Caco-2 (cell line): Measurements from ENCODE around the gene PLXDC1. TPM values are rescaled to one million over a fixed set of nuclear protein-coding genes. Genes with fewer than 3 reads are reported as not detected.
A peak's percentile ranks its signal among the peaks of the same experiment; 100 is the strongest.

Source experiments
- BruUV-seq: library from RNA; stranded (reverse); fragments of 400-500 nt; replicated peaks from 2 replicates; lab custom pipeline; 2021; lab: Mats Ljungman, UMichigan
- CTCF ChIA-PET: fragments of 300-600 bp; sonication (Branson Sonifier 250); formaldehyde crosslinking; loops from one replicate; lab custom pipeline; 2022; ENCODE audit warnings: antibody characterized with exemption; lab: Charles Lee
- POLR2A ChIA-PET: fragments of 300-600 bp; sonication (Branson Sonifier 250); formaldehyde crosslinking; loops from one replicate; lab custom pipeline; 2022; ENCODE audit warnings: antibody characterized with exemption; lab: Charles Lee
- DNase-seq, 2 experiments: peaks; one replicate each; pipeline versions ENCODE4 v3.0.0 to v3.0.0-alpha.2; 2020 to 2022
- H3K27me3 ChIP-seq: replicated peaks from 2 replicates; pipeline ENCODE4 v1.6.0; 2011; ENCODE audit warnings: low read length; ENCODE audit not compliant: control insufficient read depth, insufficient read depth
- H3K36me3 ChIP-seq: 2 replicates; pipeline ENCODE4 v1.5.1; 2011; ENCODE audit warnings: low read length; ENCODE audit not compliant: control insufficient read depth, insufficient read depth
- H3K4me1 ChIP-seq: fragments of 250-450 bp; sonication (Bioruptor Pico); 2 replicates; pipeline ENCODE4 v1.5.1; 2020; ENCODE audit warnings: mild to moderate bottlenecking
- H3K4me3 ChIP-seq: 2 replicates; pipeline ENCODE4 v1.5.1; 2011; ENCODE audit warnings: low read depth, mild to moderate bottlenecking, control low read depth, low read length
- H3K9me3 ChIP-seq: fragments of 250-450 bp; sonication (Bioruptor Pico); 2 replicates; pipeline ENCODE4 v1.5.1; 2020; ENCODE audit warnings: mild to moderate bottlenecking, moderate library complexity
- H3K27ac Mint-ChIP-seq: one replicate; pipeline ENCODE4 v1.8.0; 2022; ENCODE audit warnings: mixed read lengths; ENCODE audit not compliant: unreplicated experiment
- H3K27me3 Mint-ChIP-seq: one replicate; pipeline ENCODE4 v1.8.0; 2022; ENCODE audit warnings: mixed read lengths; ENCODE audit not compliant: insufficient read depth, unreplicated experiment
- H3K36me3 Mint-ChIP-seq: one replicate; pipeline ENCODE4 v1.8.0; 2022; ENCODE audit warnings: mild to moderate bottlenecking, mixed read lengths; ENCODE audit not compliant: insufficient read depth, unreplicated experiment
- H3K4me1 Mint-ChIP-seq: one replicate; pipeline ENCODE4 v1.8.0; 2022; ENCODE audit warnings: low read depth, mixed read lengths; ENCODE audit not compliant: unreplicated experiment
- H3K4me3 Mint-ChIP-seq: one replicate; pipeline ENCODE4 v1.8.0; 2022; ENCODE audit warnings: mild to moderate bottlenecking, moderate library complexity, mixed read lengths; ENCODE audit not compliant: unreplicated experiment
- H3K9me3 Mint-ChIP-seq: one replicate; pipeline ENCODE4 v1.8.0; 2022; ENCODE audit warnings: mixed read lengths; ENCODE audit not compliant: unreplicated experiment
- intact Hi-C: fragments of 100-400 bp; cut with micrococcal nuclease; formaldehyde crosslinking; loops from one replicate; pipeline ENCODE4 v1.10.0; 2022; ENCODE audit not compliant: unreplicated experiment
- total RNA-seq: library from RNA; stranded (reverse); gene quantifications from 2 replicates; pipeline ENCODE4 v1.2.3, GENCODE V29; 2022
- TF ChIP-seq, protein P1 (sequence below), 2 experiments: fragments of 200-600 bp in 1 of 2; IDR thresholded peaks; 1 replicate in 1 of 2; 2 replicates in 1 of 2; pipeline versions ENCODE4 v1.5.1 to v1.8.0; 2011 to 2022; ENCODE audit warnings: antibody characterized with exemption in 1 of 2, control low read depth in 1 of 2, inconsistent platforms in 1 of 2, low read depth in 1 of 2, low read length in 1 of 2, mild to moderate bottlenecking in 1 of 2, moderate library complexity in 1 of 2; ENCODE audit not compliant: insufficient read depth in 1 of 2, severe bottlenecking in 1 of 2, unreplicated experiment in 1 of 2

Gene PLXDC1
- total RNA-seq, 1 experiment from 2014 or later, result 0.14 TPM

DNA sequence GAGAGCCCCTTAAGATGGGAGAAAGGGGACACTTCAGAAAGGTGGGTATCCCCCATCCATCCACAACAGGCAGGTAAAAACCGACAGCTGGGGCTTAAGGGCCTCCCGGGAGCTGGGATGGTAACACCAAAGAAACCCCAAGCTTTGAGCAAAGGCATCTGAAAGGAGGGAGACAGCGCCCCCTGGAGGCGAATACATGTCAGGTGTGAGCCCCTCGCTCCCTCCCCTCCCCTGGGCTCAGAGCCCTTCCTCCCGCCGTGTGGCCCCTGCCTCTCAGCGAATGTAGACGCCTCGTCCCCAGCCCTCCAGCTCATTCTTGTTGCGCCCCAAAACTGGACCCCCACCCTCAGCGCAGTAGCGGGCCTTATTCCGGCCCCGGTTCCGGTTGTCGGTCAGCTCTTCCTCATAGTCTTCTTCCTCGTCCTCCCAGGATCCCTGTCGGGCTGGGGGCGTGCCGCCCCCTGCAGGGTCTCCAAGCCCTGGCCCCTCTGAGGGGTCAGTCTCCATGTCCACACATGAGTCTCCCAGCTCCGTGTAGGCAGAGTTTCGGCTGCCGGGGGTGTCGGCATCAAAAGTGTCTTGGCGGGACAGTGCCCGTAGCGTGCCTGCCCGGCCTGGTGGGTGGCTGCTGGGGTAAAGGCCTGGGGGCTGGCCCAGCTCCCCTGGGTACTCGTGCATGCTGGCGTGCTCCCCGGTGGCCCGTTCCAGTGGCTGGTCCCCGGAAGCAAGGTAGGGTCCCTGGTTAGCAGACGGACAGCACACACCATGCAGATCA lies 23.7 kb upstream of the PLXDC1 start:
- intact Hi-C loops, result no loop called here
- Mint-ChIP-seq H3K4me3 (no peak overlapping the region), H3K9me3 (no peaks in the 10 kb centered on the region), H3K4me1 (no peaks in the 10 kb centered on the region), H3K27me3 (no peaks in the 10 kb centered on the region), H3K36me3 (peaks cover 7% of the 10 kb centered on the region), H3K27ac (no peak overlapping the region)
- Histone ChIP-seq H3K36me3 (no peaks in the 10 kb centered on the region), H3K9me3 (no peaks in the 10 kb centered on the region), H3K4me1 (no peaks in the 10 kb centered on the region), H3K4me3 (no peak overlapping the region), H3K27me3 (no peaks in the 10 kb centered on the region)
- ChIA-PET POLR2A (interaction anchor here (0.6 to 0.7 kb wide), 2 partner anchors 13 to 208 kb away, joined by 3 read pairs; partner anchors contain the start of gene FBXO47), CTCF (interaction anchor here (0.8 to 2.8 kb wide), 11 partner anchors 9 to 306 kb away, joined by 3 to 32 read pairs (median 8); partner anchors contain the start of genes ARL5C and RPL19)
- BruUV-seq, result no TSS peak
- TF ChIP-seq, protein P1, sequence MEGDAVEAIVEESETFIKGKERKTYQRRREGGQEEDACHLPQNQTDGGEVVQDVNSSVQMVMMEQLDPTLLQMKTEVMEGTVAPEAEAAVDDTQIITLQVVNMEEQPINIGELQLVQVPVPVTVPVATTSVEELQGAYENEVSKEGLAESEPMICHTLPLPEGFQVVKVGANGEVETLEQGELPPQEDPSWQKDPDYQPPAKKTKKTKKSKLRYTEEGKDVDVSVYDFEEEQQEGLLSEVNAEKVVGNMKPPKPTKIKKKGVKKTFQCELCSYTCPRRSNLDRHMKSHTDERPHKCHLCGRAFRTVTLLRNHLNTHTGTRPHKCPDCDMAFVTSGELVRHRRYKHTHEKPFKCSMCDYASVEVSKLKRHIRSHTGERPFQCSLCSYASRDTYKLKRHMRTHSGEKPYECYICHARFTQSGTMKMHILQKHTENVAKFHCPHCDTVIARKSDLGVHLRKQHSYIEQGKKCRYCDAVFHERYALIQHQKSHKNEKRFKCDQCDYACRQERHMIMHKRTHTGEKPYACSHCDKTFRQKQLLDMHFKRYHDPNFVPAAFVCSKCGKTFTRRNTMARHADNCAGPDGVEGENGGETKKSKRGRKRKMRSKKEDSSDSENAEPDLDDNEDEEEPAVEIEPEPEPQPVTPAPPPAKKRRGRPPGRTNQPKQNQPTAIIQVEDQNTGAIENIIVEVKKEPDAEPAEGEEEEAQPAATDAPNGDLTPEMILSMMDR (IDR thresholded peaks at IDR 0.05; ENCODE audit: insufficient read depth in 1 of 2, low read depth in 1 of 2, low read length in 1 of 2, severe bottlenecking in 1 of 2, unreplicated experiment in 1 of 2), result peak; percentile 68 to 70
- peak; percentile 66 to 71 for DNase-seq

DNA sequence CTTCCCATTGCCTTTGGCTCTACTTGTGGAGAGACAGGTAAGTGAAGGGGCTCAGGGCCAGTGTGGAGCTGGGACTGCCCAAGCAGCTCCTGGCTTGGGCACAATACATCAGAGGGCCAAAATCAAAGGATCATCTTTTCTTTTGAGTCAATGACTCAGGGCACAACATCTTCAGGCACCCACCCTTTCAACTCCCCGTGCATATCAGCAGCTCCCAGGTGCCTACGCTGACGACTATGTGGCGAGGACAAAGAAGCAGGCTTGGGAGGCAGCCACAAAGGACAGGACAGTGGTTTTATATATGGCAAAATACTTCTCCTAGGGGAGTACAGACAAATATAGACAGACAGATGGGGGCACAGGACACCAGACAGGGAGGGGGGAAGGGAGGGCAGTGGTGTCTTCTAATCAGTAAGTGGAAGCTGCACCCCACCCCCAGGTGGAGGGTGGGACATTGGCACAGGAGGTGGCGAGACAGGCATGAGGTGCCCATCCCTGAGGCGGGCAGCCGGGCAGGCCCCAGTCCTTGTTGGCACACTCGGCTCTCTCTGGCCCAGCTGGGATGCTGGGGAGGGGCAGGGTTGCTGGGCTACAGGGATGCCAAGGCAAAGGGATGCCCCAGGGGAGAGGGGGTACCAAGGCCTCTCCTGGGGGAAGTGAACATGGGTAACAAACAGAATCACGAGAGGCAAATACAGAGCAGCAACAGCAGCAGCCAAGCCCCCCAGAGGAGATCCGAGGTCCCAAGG lies 22.3 kb upstream of the PLXDC1 start:
- CTCF ChIA-PET, result interaction anchor here (0.5 to 2.8 kb wide), 12 partner anchors 7 to 486 kb away, joined by 3 to 32 read pairs (median 4); partner anchors contain the start of genes ARL5C and RPL19
- no TSS peak for BruUV-seq

DNA sequence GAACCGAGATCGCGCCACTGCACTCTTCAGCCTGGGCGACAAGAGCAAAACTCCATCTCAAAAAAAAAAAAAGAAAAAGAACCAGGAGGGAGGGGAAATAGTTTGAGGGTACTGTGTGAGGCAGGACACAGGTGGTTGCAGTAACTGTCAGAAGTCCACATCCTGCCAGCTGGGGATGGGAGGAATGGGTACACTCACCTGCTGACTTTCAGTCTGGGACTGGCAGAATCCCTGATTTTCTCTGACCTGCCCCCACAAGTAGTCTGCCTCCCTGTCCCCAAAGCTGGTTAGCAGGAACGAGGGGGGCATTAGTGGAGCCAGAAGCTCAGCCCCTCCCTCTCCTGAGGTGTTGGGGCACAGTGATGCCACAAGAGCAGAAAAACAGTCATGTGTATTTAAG lies 21.6 kb upstream of the PLXDC1 start:
- Mint-ChIP-seq H3K4me1 (no peaks in the 10 kb centered on the region), H3K9me3 (no peaks in the 10 kb centered on the region), H3K36me3 (peaks cover 7% of the 10 kb centered on the region), H3K4me3 (no peak overlapping the region), H3K27ac (no peak overlapping the region), H3K27me3 (no peaks in the 10 kb centered on the region)
- ChIA-PET CTCF (interaction anchor here (0.5 to 2.8 kb wide), 5 partner anchors 8 to 486 kb away, joined by 3 to 32 read pairs (median 4); no protein-coding TSS in a partner anchor), POLR2A (no interaction called here)
- intact Hi-C loops, result no loop called here
- Histone ChIP-seq H3K9me3 (no peaks in the 10 kb centered on the region), H3K27me3 (no peaks in the 10 kb centered on the region), H3K4me3 (no peak overlapping the region), H3K4me1 (no peaks in the 10 kb centered on the region), H3K36me3 (no peaks in the 10 kb centered on the region)
- TF ChIP-seq, protein P1 (IDR thresholded peaks at IDR 0.05; ENCODE audit: insufficient read depth in 1 of 2, low read depth in 1 of 2, low read length in 1 of 2, severe bottlenecking in 1 of 2, unreplicated experiment in 1 of 2), result no peak
- DNase-seq, result no peak
- BruUV-seq, result no TSS peak

More for the DNA sequence above, 22.3 kb upstream of the PLXDC1 start:
- H3K4me1 ChIP-seq, result no peaks in the 10 kb centered on the region
- POLR2A ChIA-PET, result no interaction called here
- H3K27me3 ChIP-seq, result no peaks in the 10 kb centered on the region
- Mint-ChIP-seq H3K36me3 (peaks cover 7% of the 10 kb centered on the region), H3K27me3 (no peaks in the 10 kb centered on the region), H3K4me1 (no peaks in the 10 kb centered on the region), H3K9me3 (no peaks in the 10 kb centered on the region), H3K27ac (no peak overlapping the region), H3K4me3 (no peak overlapping the region)
- no peak for DNase-seq
- no peaks in the 10 kb centered on the region for H3K9me3 ChIP-seq
- TF ChIP-seq, protein P1 (IDR thresholded peaks at IDR 0.05; ENCODE audit: insufficient read depth in 1 of 2, low read depth in 1 of 2, low read length in 1 of 2, severe bottlenecking in 1 of 2, unreplicated experiment in 1 of 2), result no peak
- H3K4me3 ChIP-seq, result no peak overlapping the region
- intact Hi-C loops, result no loop called here
- no peaks in the 10 kb centered on the region for H3K36me3 ChIP-seq
